NCI-H1436 treated with DMSO at 0.1 percent for 48 hours (cell line): ENCODE measurements around the gene TK2.
"Not testable (repeated sequence)": the region's sequence is repeated elsewhere in the genome, so short reads cannot be mapped to it uniquely, and the experiment has no call there.

Experiments used
- DNase-seq: peaks from one replicate; lab custom pipeline; 2025; lab: John Stamatoyannopoulos, UW

TK2 gene

GRCh38 chr16:66503030-66503429 lies 46.9 kb downstream of the TK2 start:
- DNase-seq: no peak

- DNase-seq: no peak
These were observed 47.7 kb downstream of the TK2 start for GRCh38 chr16:66502020-66502913.

- DNase-seq: not testable (repeated sequence)
These were observed 48.4 kb downstream of the TK2 start for GRCh38 chr16:66501563-66501962.

- not testable (repeated sequence) for DNase-seq
These were observed 52.0 kb downstream of the TK2 start for GRCh38 chr16:66497921-66498320.

GRCh38 chr16:66496226-66496625 lies 53.7 kb downstream of the TK2 start:
- DNase-seq: not testable (repeated sequence)

- DNase-seq: no peak
These were observed 54.5 kb downstream of the TK2 start for GRCh38 chr16:66495440-66495839.

GRCh38 chr16:66494916-66495315 lies 55.0 kb downstream of the TK2 start:
- no peak for DNase-seq

GRCh38 chr16:66493490-66494401 lies 56.2 kb downstream of the TK2 start:
- no peak for DNase-seq

GRCh38 chr16:66491716-66492064 lies 58.2 kb downstream of the TK2 start:
- no peak for DNase-seq

GRCh38 chr16:66490774-66491715 lies 58.9 kb downstream of the TK2 start:
- no peak for DNase-seq

GRCh38 chr16:66489818-66490217 lies 60.1 kb downstream of the TK2 start:
- DNase-seq: no peak

GRCh38 chr16:66489385-66489784 lies 60.5 kb downstream of the TK2 start:
- no peak for DNase-seq

GRCh38 chr16:66488505-66488904 lies 61.4 kb downstream of the TK2 start:
- DNase-seq: no peak

- no peak for DNase-seq
These were observed 62.2 kb downstream of the TK2 start for GRCh38 chr16:66487580-66488275.

- DNase-seq: no peak
These were observed 62.9 kb downstream of the TK2 start for GRCh38 chr16:66486773-66487579.

GRCh38 chr16:66486199-66486772 lies 63.6 kb downstream of the TK2 start:
- no peak for DNase-seq

GRCh38 chr16:66485376-66485775 lies 64.5 kb downstream of the TK2 start:
- no peak for DNase-seq

GRCh38 chr16:66484453-66485213 lies 65.3 kb downstream of the TK2 start:
- DNase-seq: no peak
